Loucy (cell line): ENCODE data around the gene ARSA.

Source experiments
- EZH2phosphoT487 ChIP-seq: fragments of 200-600 bp; IDR thresholded peaks from 2 replicates; pipeline ENCODE4 v1.6.1; 2018; ENCODE audit warnings: antibody characterized with exemption, mild to moderate bottlenecking, moderate library complexity, borderline replicate concordance
- TF ChIP-seq, protein P1 (sequence below): fragments of 200-600 bp; sonication (generic); conservative IDR thresholded peaks from 2 replicates; pipeline ENCODE4 v1.5.1; 2014; ENCODE audit warnings: mild to moderate bottlenecking, antibody characterized with exemption, low read length

DNA sequence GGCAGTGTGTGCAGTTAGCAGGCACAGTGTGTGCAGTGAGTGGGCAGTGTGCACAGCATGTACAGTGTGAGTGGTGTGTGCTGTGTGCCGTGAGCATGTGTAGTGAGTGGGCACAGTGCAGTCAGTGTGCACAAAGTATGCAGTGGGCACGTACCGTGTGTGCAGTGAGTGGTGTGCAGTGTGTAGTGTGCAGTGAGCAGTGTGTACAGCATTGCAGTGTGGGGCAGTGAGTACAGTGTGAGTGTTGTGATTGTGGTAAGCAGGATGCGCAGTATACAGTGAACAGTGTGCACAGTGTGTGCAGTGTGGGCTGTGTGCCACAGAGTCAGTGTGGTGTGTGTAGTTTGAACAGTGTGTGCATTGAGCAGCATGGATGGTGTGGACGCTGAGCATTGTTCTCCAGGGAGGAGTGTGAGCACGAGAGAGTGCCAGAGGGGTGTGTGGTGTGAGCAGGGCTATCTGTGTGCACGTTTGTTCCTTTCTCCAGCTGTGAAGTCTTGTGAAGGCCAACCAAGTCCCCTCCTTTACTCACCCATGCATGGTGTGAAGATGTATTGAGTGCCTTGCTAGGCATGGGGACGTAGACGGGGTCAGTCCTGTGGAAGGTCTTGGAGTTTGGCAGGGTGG lies 47.7 kb upstream of the ARSA start:
- TF ChIP-seq, protein P1, sequence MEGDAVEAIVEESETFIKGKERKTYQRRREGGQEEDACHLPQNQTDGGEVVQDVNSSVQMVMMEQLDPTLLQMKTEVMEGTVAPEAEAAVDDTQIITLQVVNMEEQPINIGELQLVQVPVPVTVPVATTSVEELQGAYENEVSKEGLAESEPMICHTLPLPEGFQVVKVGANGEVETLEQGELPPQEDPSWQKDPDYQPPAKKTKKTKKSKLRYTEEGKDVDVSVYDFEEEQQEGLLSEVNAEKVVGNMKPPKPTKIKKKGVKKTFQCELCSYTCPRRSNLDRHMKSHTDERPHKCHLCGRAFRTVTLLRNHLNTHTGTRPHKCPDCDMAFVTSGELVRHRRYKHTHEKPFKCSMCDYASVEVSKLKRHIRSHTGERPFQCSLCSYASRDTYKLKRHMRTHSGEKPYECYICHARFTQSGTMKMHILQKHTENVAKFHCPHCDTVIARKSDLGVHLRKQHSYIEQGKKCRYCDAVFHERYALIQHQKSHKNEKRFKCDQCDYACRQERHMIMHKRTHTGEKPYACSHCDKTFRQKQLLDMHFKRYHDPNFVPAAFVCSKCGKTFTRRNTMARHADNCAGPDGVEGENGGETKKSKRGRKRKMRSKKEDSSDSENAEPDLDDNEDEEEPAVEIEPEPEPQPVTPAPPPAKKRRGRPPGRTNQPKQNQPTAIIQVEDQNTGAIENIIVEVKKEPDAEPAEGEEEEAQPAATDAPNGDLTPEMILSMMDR: no peak
- no peak for TF ChIP-seq EZH2phosphoT487
